Spleen (tissue), 11 donors: ENCODE results near the gene LRRC56. TPM values are rescaled to one million over a fixed set of nuclear protein-coding genes. Genes with fewer than 3 reads are reported as not detected.

ENCODE experiments used
- DNase-seq: peaks from one replicate; pipeline ENCODE4 v3.0.0-alpha.2; 2020
- H3K27ac ChIP-seq, 8 donors: fragments of 200-600 bp; sonication (generic) in 7 of 8; 1 replicate in 4 of 8; 2 replicates in 4 of 8; pipeline versions ENCODE4 v1.5.0 to v1.8.0; 2016 to 2021; ENCODE audit warnings: inconsistent platforms in 4 of 8, mild to moderate bottlenecking in 4 of 8, moderate library complexity in 1 of 8
- H3K27me3 ChIP-seq, 7 donors: fragments of 200-600 bp; sonication (generic) in 6 of 7; replicated peaks in 1 of 7; 1 replicate in 4 of 7; 2 replicates in 3 of 7; pipeline versions ENCODE4 v1.5.0 to v1.8.0; 2016 to 2021; ENCODE audit warnings: inconsistent platforms in 3 of 7, mild to moderate bottlenecking in 1 of 7
- H3K36me3 ChIP-seq, 6 donors: fragments of 200-600 bp; sonication (generic) in 5 of 6; 1 replicate in 4 of 6; 2 replicates in 2 of 6; pipeline versions ENCODE4 v1.5.0 to v1.8.0; 2016 to 2021; ENCODE audit warnings: inconsistent platforms in 2 of 6
- H3K4me1 ChIP-seq, 6 donors: fragments of 200-600 bp; sonication (generic) in 5 of 6; 1 replicate in 3 of 6; 2 replicates in 3 of 6; pipeline versions ENCODE4 v1.5.0 to v1.8.0; 2016 to 2021; ENCODE audit warnings: inconsistent platforms in 3 of 6
- H3K4me3 ChIP-seq, 8 donors: fragments of 200-600 bp; sonication (generic) in 7 of 8; 1 replicate in 4 of 8; 2 replicates in 4 of 8; pipeline versions ENCODE4 v1.5.0 to v1.8.0; 2016 to 2021; ENCODE audit warnings: inconsistent platforms in 4 of 8, mild to moderate bottlenecking in 4 of 8, moderate library complexity in 2 of 8
- H3K9me3 ChIP-seq, 8 donors: fragments of 200-600 bp; sonication (generic) in 7 of 8; 1 replicate in 4 of 8; 2 replicates in 4 of 8; pipeline versions ENCODE4 v1.5.0 to v1.8.0; 2016 to 2021; ENCODE audit warnings: inconsistent platforms in 4 of 8
- CTCF ChIP-seq, 11 experiments: fragments of 200-600 bp in 7 of 11; fragments of 450-650 bp in 4 of 11; sonication (generic) in 4 of 11; IDR thresholded peaks in 8 of 11; conservative IDR thresholded peaks in 3 of 11; 1 replicate in 7 of 11; 2 replicates in 4 of 11; pipeline versions ENCODE4 v1.4.0 to v1.8.0; 2016 to 2021; ENCODE audit warnings: antibody characterized with exemption in 11 of 11, inconsistent platforms in 4 of 11, mild to moderate bottlenecking in 1 of 11
- POLR2A ChIP-seq, 3 donors: fragments of 450-650 bp; IDR thresholded peaks; one replicate each; pipeline ENCODE4 v1.5.1; 2017; ENCODE audit warnings: antibody characterized with exemption in 3 of 3, mild to moderate bottlenecking in 1 of 3
- POLR2AphosphoS5 ChIP-seq, 3 donors: sonication (generic); formaldehyde crosslinking; IDR thresholded peaks; one replicate each; pipeline ENCODE4 v1.5.1; 2017; ENCODE audit warnings: antibody characterized with exemption in 3 of 3
- WGBS, 5 donors: extraction: QIAGEN DNeasy Blood & Tissue Kit in 3 of 5; methylation state at CpG; one replicate each; pipeline versions ENCODE4 v1.1.5 to v1.1.7; 2013 to 2018; 5-methylcytosine and 5-hydroxymethylcytosine counted together
- intact Hi-C: fragments of 100-400 bp; cut with DNase I; formaldehyde crosslinking; loops from one replicate; pipeline ENCODE4 v1.15.0; 2023; ENCODE audit warnings: low total_unique reads
- polyA plus RNA-seq, 3 donors: library from polyadenylated mRNA; stranded (reverse); fragments of 200-250 nt; gene quantifications; one replicate each; pipeline ENCODE4 v1.2.1, GENCODE V29; 2013
- total RNA-seq, 7 donors: library from RNA; depleted of rRNA in 3 of 7; stranded (reverse); fragments of >200 nt in 3 of 7; fragmentation: NEBNext Ultra II Directional in 4 of 7; extraction: Animal tissue kit (Norgen Biotek cat#: 25700) in 4 of 7; gene quantifications; one replicate each; pipeline versions ENCODE4 v1.1.0 to v1.2.1, GENCODE V29; 2016 to 2021
- donor health status: healthy with polysubstance abuse.
- donor health status: DM: no; HTN: no; CAD: no; lungs with moderate emphysema.
- donor health status: DM: no; HTN: no; CAD: no.
- donor health status: Bipolar disorder and iron deficiency.
- donor health status: healthy.
- donor health status: DM: no; HTN: no; CAD: no.
- donor health status: DM: yes; HTN: yes; CAD: no.

Gene LRRC56
- total and polyA plus RNA-seq, 10 donors: 1.0 to 4.6 (median 2.3) TPM

GRCh38 chr11:518463-519202 is 18.7 kb upstream of the LRRC56 start:
- intact Hi-C loops: no loop called here
- peak; percentile 97 for DNase-seq
- peak overlapping the region in 6 of 8 donors; percentile 4 to 57 (median 22) for H3K4me3 ChIP-seq
- no peaks in the 10 kb centered on the region for H3K27me3 ChIP-seq
- H3K36me3 ChIP-seq: peaks cover 0 to 7% (median 0%) of the 10 kb centered on the region in 6 donors
- peaks cover 0 to 18% (median 13%) of the 10 kb centered on the region in 8 donors for H3K9me3 ChIP-seq
- TF ChIP-seq CTCF (IDR thresholded peaks at IDR 0.05 in 8 of 11, conservative IDR thresholded peaks at IDR 0.05 in 3 of 11) (peak; percentile 80 to 100 (median 100)), POLR2A (IDR thresholded peaks at IDR 0.05) (peak in 1 of 3 donors; percentile 58), POLR2AphosphoS5 (IDR thresholded peaks at IDR 0.05) (peak; percentile 67 to 82 (median 78))
- H3K27ac ChIP-seq: peak overlapping the region; percentile 42 to 83 (median 77)
- peaks cover 0 to 12% (median 10%) of the 10 kb centered on the region in 6 donors for H3K4me1 ChIP-seq
- WGBS, 5 donors: 9 to 23% (median 11%) methylated on average over 39 to 74 of the region's 74 CpGs

GRCh38 chr11:520428-521176 is 16.7 kb upstream of the LRRC56 start:
- H3K4me3 ChIP-seq: no peak overlapping the region
- H3K4me1 ChIP-seq: peaks cover 0 to 12% (median 10%) of the 10 kb centered on the region in 6 donors
- H3K27ac ChIP-seq: no peak overlapping the region
- DNase-seq: no peak
- 93 to 95% (median 93%) methylated on average over 39 of the region's 39 CpGs for WGBS, 5 donors
- intact Hi-C loops: no loop called here
- H3K9me3 ChIP-seq: peaks cover 0 to 18% (median 13%) of the 10 kb centered on the region in 8 donors
- H3K27me3 ChIP-seq: no peaks in the 10 kb centered on the region
- TF ChIP-seq POLR2AphosphoS5 (IDR thresholded peaks at IDR 0.05) (no peak), POLR2A (IDR thresholded peaks at IDR 0.05) (no peak), CTCF (IDR thresholded peaks at IDR 0.05 in 8 of 11, conservative IDR thresholded peaks at IDR 0.05 in 3 of 11) (no peak)
- H3K36me3 ChIP-seq: no peaks in the 10 kb centered on the region

GRCh38 chr11:521177-521688 is 16.1 kb upstream of the LRRC56 start:
- peaks cover 0 to 14% (median 11%) of the 10 kb centered on the region in 8 donors for H3K9me3 ChIP-seq
- intact Hi-C loops: no loop called here
- no peaks in the 10 kb centered on the region for H3K36me3 ChIP-seq
- WGBS, 5 donors: 88 to 92% (median 91%) methylated on average over 10 of the region's 10 CpGs
- H3K27ac ChIP-seq: no peak overlapping the region
- no peaks in the 10 kb centered on the region for H3K27me3 ChIP-seq
- H3K4me1 ChIP-seq: peaks cover 0 to 12% (median 10%) of the 10 kb centered on the region in 6 donors
- DNase-seq: no peak
- H3K4me3 ChIP-seq: no peak overlapping the region
- no peak for TF ChIP-seq POLR2AphosphoS5 (IDR thresholded peaks at IDR 0.05)
- TF ChIP-seq POLR2A (IDR thresholded peaks at IDR 0.05): no peak
- no peak for TF ChIP-seq CTCF (IDR thresholded peaks at IDR 0.05 in 8 of 11, conservative IDR thresholded peaks at IDR 0.05 in 3 of 11)
